Liver (tissue), 9 donors: Measurements from ENCODE around the gene CD28. TPM values are rescaled to one million over a fixed set of nuclear protein-coding genes. Genes with fewer than 3 reads are reported as not detected.

ENCODE experiments used
- DNase-seq: peaks from one replicate; pipeline ENCODE4 v3.0.0-alpha.2; 2017; ENCODE audit warnings: low spot score
- H3K27ac ChIP-seq, 2 donors: one replicate each; pipeline ENCODE4 v1.7.0; 2013; ENCODE audit warnings: inconsistent platforms in 2 of 2, low read length in 2 of 2, control low read depth in 1 of 2, low read depth in 1 of 2, mild to moderate bottlenecking in 1 of 2
- H3K27me3 ChIP-seq, 4 donors: one replicate each; pipeline versions ENCODE4 v1.6.1 to v1.7.0; 2013; ENCODE audit warnings: low read length in 3 of 4, inconsistent platforms in 1 of 4, mild to moderate bottlenecking in 1 of 4, moderate library complexity in 1 of 4; ENCODE audit not compliant: control insufficient read depth in 4 of 4, insufficient read depth in 4 of 4
- H3K36me3 ChIP-seq, 4 donors: one replicate each; pipeline versions ENCODE4 v1.6.1 to v1.7.0; 2013; ENCODE audit warnings: low read length in 3 of 4, mild to moderate bottlenecking in 3 of 4, low read depth in 1 of 4, moderate library complexity in 1 of 4; ENCODE audit not compliant: control insufficient read depth in 4 of 4, insufficient read depth in 3 of 4
- H3K4me1 ChIP-seq, 4 donors: one replicate each; pipeline versions ENCODE4 v1.6.1 to v1.7.0; 2013; ENCODE audit warnings: low read length in 3 of 4, mild to moderate bottlenecking in 3 of 4, moderate library complexity in 1 of 4; ENCODE audit not compliant: control insufficient read depth in 4 of 4, insufficient read depth in 4 of 4
- H3K4me3 ChIP-seq, 3 donors: one replicate each; pipeline versions ENCODE4 v1.6.1 to v1.7.0; 2013; ENCODE audit warnings: low read length in 3 of 3, control low read depth in 1 of 3, low read depth in 1 of 3, mild to moderate bottlenecking in 1 of 3
- H3K9ac ChIP-seq, 2 donors: one replicate each; pipeline ENCODE4 v1.7.0; 2013; ENCODE audit warnings: low read length in 2 of 2, mild to moderate bottlenecking in 2 of 2, moderate library complexity in 2 of 2, control low read depth in 1 of 2, low read depth in 1 of 2
- H3K9me3 ChIP-seq, 4 donors: one replicate each; pipeline versions ENCODE4 v1.6.1 to v1.7.0; 2013; ENCODE audit warnings: low read length in 3 of 4; ENCODE audit not compliant: control insufficient read depth in 4 of 4
- ATF3 ChIP-seq: IDR thresholded peaks from 2 replicates; pipeline ENCODE4 v1.6.1; 2016; ENCODE audit warnings: antibody characterized with exemption
- CTCF ChIP-seq: fragments of 150-350 bp; IDR thresholded peaks from 2 replicates; pipeline ENCODE4 v1.5.1; 2017; ENCODE audit warnings: improper control_type of control experiment, low read depth, low read length; ENCODE audit not compliant: missing input control
- EGR1 ChIP-seq, 2 donors: IDR thresholded peaks; 2 replicates each; pipeline ENCODE4 v1.6.1; 2016 to 2018; ENCODE audit warnings: antibody characterized with exemption in 2 of 2, low read depth in 2 of 2
- FOXA1 ChIP-seq: IDR thresholded peaks from 2 replicates; pipeline ENCODE4 v1.6.1; 2016; ENCODE audit warnings: antibody characterized with exemption
- FOXA2 ChIP-seq: IDR thresholded peaks from 2 replicates; pipeline ENCODE4 v1.6.1; 2016; ENCODE audit warnings: antibody characterized with exemption
- GABPA ChIP-seq, 2 donors: IDR thresholded peaks in 1 of 2; conservative IDR thresholded peaks in 1 of 2; 2 replicates each; pipeline ENCODE4 v1.6.1; 2016; ENCODE audit warnings: antibody characterized with exemption in 2 of 2, mild to moderate bottlenecking in 1 of 2, moderate library complexity in 1 of 2
- HNF4A ChIP-seq, 2 donors: conservative IDR thresholded peaks; 2 replicates each; pipeline ENCODE4 v1.6.1; 2016; ENCODE audit warnings: antibody characterized with exemption in 2 of 2, mild to moderate bottlenecking in 2 of 2
- HNF4G ChIP-seq: IDR thresholded peaks from 2 replicates; pipeline ENCODE4 v1.6.1; 2016; ENCODE audit warnings: antibody characterized with exemption
- JUND ChIP-seq, 2 donors: IDR thresholded peaks; 2 replicates each; pipeline ENCODE4 v1.6.1; 2016; ENCODE audit warnings: antibody characterized with exemption in 2 of 2
- MAX ChIP-seq: IDR thresholded peaks from 2 replicates; pipeline ENCODE4 v1.6.1; 2016; ENCODE audit warnings: antibody characterized with exemption
- NR2F2 ChIP-seq: IDR thresholded peaks from 2 replicates; pipeline ENCODE4 v1.6.1; 2016; ENCODE audit warnings: antibody characterized with exemption
- REST ChIP-seq: IDR thresholded peaks from 2 replicates; pipeline ENCODE4 v1.6.1; 2016; ENCODE audit warnings: antibody characterized with exemption, mild to moderate bottlenecking
- RXRA ChIP-seq, 2 donors: IDR thresholded peaks; 2 replicates each; pipeline ENCODE4 v1.6.1; 2017 to 2018; ENCODE audit warnings: antibody characterized with exemption in 2 of 2, mild to moderate bottlenecking in 1 of 2
- SP1 ChIP-seq: IDR thresholded peaks from 2 replicates; pipeline ENCODE4 v1.6.1; 2018; ENCODE audit warnings: antibody characterized with exemption, mild to moderate bottlenecking
- TAF1 ChIP-seq: conservative IDR thresholded peaks from 2 replicates; pipeline ENCODE4 v1.6.1; 2016; ENCODE audit warnings: antibody characterized with exemption, mild to moderate bottlenecking
- YY1 ChIP-seq: IDR thresholded peaks from 2 replicates; pipeline ENCODE4 v1.6.1; 2016; ENCODE audit warnings: antibody characterized with exemption, mild to moderate bottlenecking
- ZBTB33 ChIP-seq: IDR thresholded peaks from 2 replicates; pipeline ENCODE4 v1.6.1; 2016; ENCODE audit warnings: antibody characterized with exemption
- WGBS: extraction: QIAGEN DNeasy Blood & Tissue Kit; methylation state at CpG from one replicate; pipeline ENCODE4 v1.1.7; 2013; 5-methylcytosine and 5-hydroxymethylcytosine counted together
- polyA plus RNA-seq, 2 donors: library from polyadenylated mRNA; stranded (reverse) in 1 of 2; unstranded in 1 of 2; fragments of 200-250 nt in 1 of 2; fragments of >200 nt in 1 of 2; fragmentation: Nextera tagmentation in 1 of 2; extraction: Ambion mirVana in 1 of 2; gene quantifications; one replicate each; pipeline versions ENCODE4 v1.2.1 to v1.2.3, GENCODE V29; 2013 to 2015
- total RNA-seq, 2 donors: library from RNA; depleted of rRNA; stranded (reverse); fragments of >200 nt; gene quantifications; one replicate each; pipeline ENCODE4 v1.2.3, GENCODE V29; 2014
- donor health status: healthy.
- donor health status: healthy.
- donor health status: healthy.
- donor health status: healthy.
- donor health status: healthy.

Gene CD28
- total and polyA plus RNA-seq, 4 donors: 0.08 to 0.93 (median 0.33) TPM

- Histone ChIP-seq H3K36me3 (no peaks in the 10 kb centered on the region), H3K27me3 (no peaks in the 10 kb centered on the region), H3K4me3 (no peak overlapping the region), H3K4me1 (no peaks in the 10 kb centered on the region), H3K27ac (no peak overlapping the region), H3K9ac (no peak overlapping the region), H3K9me3 (no peaks in the 10 kb centered on the region)
- WGBS: 95% methylated on average over 2 of the region's 2 CpGs
- no peak for DNase-seq
- no peak for TF ChIP-seq TAF1
Observed at GRCh38 chr2:203730883-203731282, 24.4 kb downstream of the CD28 start.

- Histone ChIP-seq H3K4me1 (no peaks in the 10 kb centered on the region), H3K36me3 (no peaks in the 10 kb centered on the region), H3K9ac (no peak overlapping the region), H3K4me3 (no peak overlapping the region), H3K27ac (no peak overlapping the region), H3K27me3 (no peaks in the 10 kb centered on the region), H3K9me3 (no peaks in the 10 kb centered on the region)
- WGBS: 84% methylated on average over 6 of the region's 6 CpGs
- TF ChIP-seq HNF4G (no peak), ATF3 (no peak), MAX (no peak), REST (no peak), NR2F2 (no peak), HNF4A (conservative IDR thresholded peaks at IDR 0.05) (no peak), SP1 (no peak), YY1 (no peak), EGR1 (IDR thresholded peaks at IDR 0.05; ENCODE audit: low read depth in 2 of 2) (no peak), FOXA1 (no peak), GABPA (IDR thresholded peaks at IDR 0.05 in 1 of 2, conservative IDR thresholded peaks at IDR 0.05 in 1 of 2) (no peak), FOXA2 (no peak), ZBTB33 (no peak), JUND (IDR thresholded peaks at IDR 0.05) (no peak), CTCF (no peak), RXRA (IDR thresholded peaks at IDR 0.05) (no peak), TAF1 (no peak)
- DNase-seq: no peak
Observed at GRCh38 chr2:203732092-203732952, 25.9 kb downstream of the CD28 start.
